Inflammatory macrophage treated with lipopolysaccharide for 4 hours (primary cell): ENCODE data around the gene MGLL.

Source experiments
- DNase-seq: peaks from one replicate; pipeline ENCODE4 v3.0.0-alpha.2; 2020

The MGLL gene

DNA sequence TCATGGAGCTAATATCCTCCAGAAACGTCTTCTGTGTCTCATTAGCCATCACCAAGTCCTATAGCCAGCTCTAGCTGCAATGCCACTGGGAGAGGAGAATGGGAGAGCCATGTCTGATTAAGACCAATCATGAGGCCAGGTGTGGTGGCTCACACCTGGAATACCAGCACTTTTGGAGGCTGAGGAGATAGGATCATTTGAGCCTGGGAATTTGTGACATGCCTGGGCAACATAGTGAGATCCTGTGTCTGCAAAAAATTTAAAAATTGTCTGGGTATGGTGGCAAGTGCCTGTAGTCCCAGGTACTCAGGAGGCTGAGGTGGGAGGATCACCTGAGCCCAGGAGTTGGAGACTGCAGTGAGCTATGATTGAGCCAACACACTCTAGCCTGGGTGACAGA lies 13.1 kb downstream of the MGLL start:
- DNase-seq, result no peak

DNA sequence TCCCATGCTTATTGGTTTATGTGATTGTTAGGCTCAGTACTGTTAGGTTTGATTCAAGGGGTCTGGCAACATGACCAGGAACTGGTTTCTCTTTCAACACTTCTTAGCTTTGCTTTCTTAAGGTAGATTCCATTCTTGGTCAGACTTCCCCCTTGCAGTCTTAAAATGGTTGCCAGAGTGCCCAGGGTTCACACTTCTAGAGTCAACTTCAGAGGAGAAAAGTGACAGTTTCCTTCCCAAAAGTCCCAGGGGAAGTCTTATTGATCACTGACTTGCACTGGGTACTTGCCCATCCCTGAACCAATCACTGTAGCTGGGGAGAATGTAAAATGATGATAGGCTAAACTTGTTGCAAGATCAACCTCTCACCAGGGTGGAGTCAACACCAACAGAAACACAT lies 14.1 kb downstream of the MGLL start:
- DNase-seq, result peak; percentile 57

GRCh38 chr3:127805026-127805753 lies 17.1 kb downstream of the MGLL start:
- DNase-seq, result no peak

DNA sequence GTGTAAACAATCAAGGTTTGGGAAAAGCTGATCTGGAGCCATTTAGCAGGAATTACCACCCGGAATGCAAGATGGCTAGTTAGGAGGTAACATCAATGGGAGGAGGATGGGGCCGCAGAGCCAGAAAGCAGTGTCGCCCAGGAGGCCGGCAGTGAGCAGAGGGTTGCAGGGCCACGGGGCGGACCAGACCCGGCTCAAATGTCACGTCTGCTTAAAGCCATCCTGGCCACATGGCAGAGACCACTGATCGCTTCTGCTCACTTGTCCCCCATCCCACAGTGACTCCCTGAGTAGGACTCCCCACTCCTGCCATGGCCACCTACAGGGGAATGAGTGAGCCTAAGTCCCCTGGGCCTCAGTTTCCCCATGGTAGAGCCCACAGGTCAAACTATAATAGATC lies 18.2 kb downstream of the MGLL start:
- no peak for DNase-seq

DNA sequence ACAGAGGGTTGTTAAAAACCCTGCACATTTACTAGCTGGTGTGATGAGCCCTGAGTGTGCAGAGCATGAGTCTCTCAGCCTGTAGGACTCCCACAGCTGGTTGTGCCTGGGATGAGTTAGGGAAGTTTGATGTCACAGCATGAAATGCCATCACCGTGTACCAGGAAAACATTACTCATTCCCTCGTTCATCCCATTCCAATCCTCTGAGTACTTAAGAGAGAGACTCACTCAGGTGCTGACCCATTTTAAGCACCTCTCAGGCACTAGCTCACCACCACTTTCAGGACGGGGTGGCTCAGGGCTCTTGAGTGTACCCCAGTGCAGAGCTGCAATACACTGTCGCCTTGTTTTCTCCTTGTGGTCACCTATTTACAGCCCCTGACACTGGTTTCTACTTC lies 18.7 kb downstream of the MGLL start:
- no peak for DNase-seq

- DNase-seq, result no peak
Observed at GRCh38 chr3:127802606-127803005, 19.7 kb downstream of the MGLL start.

GRCh38 chr3:127801731-127802313 lies 20.5 kb downstream of the MGLL start:
- no peak for DNase-seq

DNA sequence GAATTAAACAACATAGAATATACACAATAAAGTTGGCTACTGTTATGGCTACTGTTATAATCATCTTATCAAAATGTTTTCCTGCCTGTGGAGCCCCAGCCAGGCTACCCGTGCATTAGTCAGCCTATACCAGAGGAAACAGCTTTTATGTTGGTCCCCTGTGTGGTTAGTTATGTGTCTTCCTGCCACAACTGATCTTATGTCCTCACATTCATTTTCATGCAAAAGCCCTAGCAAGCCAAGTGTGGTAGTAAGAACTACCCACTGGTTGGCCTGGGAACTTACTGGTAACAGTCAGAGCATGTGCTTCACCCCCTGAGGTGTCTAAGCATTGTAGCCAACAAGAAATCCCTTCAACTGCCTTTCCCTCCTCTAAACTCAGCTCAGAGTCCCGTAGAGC lies 21.8 kb downstream of the MGLL start:
- DNase-seq, result no peak

GRCh38 chr3:127799476-127800222 lies 22.7 kb downstream of the MGLL start:
- no peak for DNase-seq

DNA sequence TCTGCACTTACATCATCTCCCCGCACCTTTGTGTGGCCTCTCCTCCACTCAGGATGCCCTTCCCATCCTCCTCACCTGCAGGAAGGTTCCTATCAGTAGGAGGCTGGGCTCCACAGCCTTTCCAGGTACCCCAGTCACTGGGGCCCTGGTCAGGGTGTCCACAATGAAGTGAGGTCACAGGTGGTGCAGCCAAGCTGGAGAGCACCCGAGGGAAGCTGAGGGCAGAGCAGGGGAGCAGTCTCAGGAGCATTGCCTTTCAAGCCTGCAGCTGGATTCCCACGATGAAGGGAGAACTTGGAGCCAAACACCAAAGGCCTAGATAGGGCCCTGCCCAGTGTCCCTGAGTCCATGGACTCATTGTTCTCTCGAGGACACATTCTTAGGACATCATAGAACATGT lies 23.6 kb downstream of the MGLL start:
- DNase-seq, result no peak

GRCh38 chr3:127796831-127797150 lies 25.5 kb downstream of the MGLL start:
- DNase-seq, result no peak

DNA sequence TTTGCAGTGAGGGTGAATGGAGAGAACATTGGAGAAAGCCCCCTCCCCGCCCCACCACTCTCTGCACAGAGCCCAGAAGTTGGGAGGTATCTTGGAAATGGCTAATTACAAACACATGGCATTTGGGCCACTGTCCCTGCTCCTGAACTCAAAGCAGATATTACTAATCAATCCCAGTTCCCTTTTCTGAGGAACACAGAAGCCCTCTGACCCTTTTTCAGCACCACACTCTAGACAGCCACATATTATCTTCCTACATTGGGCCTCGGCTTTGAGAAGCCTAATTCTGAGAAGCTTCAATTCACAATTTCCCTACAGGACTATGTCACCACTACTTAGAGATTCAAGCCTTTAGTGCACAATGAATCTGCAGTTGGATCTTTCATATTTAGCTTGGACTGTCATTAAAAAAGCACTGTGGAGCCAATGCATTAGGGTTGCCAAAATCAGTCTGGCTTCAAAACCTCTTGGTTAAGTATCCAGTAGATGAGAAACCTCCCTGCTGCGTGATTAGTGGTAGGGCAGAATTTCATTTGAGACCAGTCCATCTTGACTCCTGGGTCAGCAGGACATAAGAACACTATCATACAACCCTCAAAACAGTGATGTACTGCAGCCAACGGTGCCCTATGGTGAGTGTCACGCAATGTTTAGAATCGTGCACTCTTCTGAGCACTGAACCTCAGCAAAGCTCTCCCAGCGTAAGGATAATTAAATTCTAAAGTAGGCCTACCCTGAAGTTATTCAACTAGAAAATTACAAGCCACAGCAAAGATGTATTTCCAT lies 26.1 kb downstream of the MGLL start:
- peak; percentile 20 for DNase-seq

DNA sequence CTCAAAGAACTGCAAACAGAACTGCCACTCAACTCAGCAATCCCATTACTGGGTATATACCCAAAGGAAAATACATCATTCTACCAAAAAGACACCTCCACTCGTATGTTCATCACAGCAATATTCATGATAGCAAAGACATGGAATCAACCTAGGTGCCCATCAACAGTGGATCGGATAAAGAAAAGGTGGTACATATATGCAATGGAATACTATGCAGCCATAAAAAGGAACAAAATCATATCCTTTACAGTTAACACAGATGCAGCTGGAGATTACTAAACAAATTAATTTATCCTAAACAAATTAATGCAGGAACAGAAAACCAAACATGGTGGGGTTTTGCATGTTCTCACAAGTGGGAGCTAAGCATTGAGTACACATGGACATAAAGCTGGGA lies 27.3 kb downstream of the MGLL start:
- DNase-seq, result no peak

DNA sequence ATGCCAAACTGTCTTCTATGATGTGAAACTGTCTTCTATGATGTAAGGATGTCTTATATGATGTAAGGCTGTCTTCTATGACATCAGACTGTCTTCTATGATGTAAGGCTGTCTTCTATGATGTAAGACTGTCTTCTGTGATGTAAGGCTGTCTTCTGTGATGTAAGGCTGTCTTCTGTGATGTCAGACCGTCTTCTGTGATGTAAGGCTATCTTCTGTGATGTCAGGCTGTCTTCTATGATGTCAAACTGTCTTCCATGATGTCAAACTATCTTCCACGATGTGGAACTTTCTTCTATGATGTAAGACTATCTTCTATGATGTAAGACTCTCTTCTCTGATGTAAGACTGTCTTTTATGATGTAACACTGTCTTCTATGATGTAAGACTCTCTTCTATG lies 27.9 kb downstream of the MGLL start:
- DNase-seq, result no peak

GRCh38 chr3:127792541-127793292 lies 29.6 kb downstream of the MGLL start:
- DNase-seq, result no peak

DNA sequence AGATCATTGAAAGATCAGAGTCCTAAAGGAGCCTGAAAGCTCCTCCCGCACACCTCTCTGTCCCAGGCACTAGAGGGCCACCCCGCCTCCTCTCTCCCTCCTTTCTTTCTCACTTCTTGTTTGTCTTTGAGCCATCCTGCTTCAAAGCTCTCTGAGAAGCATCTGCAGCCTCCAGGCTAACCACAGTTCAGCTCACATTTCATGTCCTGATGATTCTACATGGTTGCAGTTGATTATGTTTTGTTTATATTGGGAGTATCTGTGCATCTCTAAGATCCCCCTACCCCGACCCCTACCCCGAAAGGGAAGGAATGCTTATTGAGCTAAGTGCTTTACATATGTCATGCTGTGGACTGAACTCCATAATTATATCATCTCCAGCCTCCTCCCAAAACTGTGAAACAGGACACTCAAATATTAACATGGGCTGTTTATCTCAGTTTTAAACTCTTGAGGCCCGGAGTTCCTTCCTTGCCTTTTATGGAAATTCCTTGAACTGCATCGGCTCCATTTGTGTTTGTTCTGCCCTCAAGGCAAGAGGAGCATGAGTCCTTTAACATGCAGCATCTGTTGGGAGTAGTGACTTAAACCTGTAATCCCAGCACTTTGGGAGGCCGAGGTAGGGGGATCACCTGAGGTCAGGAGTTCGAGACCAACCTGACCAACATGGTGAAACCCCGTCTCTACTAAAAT lies 30.9 kb downstream of the MGLL start:
- DNase-seq, result peak; percentile 32

DNA sequence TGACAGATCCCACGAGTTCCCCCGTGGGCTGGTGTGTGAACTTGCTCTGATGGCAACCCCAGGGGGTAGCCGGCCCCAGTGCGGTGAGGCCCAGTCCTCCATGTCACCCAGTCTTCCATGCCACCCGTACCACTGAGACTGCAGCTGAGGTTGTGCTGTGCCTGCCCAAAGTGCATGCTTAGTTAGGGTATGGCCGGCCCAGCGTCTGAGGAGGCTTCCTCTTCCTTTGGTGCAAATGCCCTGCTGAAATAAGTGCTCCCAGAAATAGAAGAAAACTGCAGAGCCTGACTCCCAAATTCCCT lies 31.5 kb downstream of the MGLL start:
- DNase-seq, result no peak

DNA sequence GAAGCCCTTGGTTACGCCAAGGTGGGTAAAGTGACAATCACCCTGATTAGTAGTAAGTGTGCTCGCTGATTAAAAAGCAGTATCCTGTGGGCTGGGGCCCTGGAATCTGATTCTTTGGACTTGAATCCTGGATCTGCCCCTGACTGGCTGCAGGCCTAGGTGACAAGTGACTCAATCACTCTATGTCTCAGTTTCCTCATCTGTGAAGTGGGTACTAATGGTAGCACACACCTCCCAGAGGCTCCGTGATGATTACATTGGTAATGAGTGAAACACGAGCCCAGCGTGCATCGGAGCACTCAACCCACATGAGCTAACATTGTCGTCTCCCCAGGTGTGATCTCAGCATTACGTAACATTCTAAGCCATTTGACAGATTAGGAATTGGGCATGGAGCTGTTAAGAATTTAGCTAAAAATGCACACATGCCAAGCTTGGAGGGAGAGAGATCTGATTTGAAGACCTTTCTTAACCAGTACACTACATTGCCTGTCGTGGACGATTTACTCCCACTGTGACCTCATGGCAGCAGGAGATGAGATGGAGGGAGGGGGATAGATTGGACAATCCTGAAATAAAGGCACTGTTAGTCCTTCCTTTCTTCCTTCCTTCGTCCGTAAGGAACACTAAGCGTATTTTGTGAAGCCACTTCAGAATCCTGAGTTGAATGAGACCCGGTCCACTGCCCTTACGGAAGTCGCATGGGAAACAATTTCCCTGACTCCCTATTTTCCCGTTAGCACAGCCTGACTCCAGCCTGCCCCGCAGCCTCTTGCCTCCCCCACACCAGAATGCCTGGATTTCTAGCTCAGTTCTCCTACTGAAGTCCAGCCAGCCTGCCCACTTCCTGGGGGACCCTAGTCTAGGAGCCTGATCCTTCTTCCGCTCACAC lies 32.1 kb downstream of the MGLL start:
- no peak for DNase-seq

- no peak for DNase-seq
Observed at GRCh38 chr3:127789051-127789450, 33.3 kb downstream of the MGLL start.

- DNase-seq, result no peak
Observed at GRCh38 chr3:127788451-127788909, 33.8 kb downstream of the MGLL start.
